Stimulated activated CD8-positive, alpha-beta memory T cell treated with anti-CD3 and anti-CD28 coated beads, Interleukin-15, amount 100 ng/mL, for 1 hour (primary cell): ENCODE data around the gene SF3B2.

ENCODE experiments used
- DNase-seq: peaks from one replicate; pipeline ENCODE4 v3.0.0-alpha.2; 2020; ENCODE audit warnings: low read depth

Gene SF3B2

DNA sequence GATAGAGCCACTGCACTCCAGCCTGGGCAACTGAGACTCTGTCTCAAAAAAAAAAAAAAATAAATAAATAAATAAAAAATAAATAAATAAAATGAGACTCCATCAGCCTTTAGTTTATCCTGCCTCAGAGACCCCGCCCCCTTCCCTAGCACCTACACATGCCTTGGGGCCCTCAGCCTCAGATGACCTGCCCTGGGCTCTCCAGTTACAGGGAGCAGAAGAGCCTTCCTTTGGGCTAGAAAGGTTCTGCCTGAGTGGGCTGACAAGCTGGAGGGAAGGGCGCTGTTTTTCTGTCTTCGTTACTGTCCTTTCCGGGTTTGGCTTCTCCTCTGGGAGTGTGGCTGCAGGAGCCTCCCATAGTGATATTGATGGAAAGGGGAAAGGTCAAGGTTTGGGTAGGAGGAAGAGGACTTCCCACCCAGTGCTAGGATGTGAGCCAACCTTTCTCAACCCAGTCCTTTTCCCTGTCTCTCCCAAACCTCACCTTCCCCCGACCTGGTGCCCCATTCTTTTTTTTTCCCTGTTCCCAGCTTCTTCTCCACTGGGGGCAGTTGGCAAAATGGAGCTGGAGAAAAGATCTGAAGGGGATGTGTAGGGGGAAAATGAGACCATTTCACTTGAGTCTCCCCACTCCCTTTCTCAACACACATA, 1.5 kb upstream of the SF3B2 start:
- DNase-seq, result no peak

DNA sequence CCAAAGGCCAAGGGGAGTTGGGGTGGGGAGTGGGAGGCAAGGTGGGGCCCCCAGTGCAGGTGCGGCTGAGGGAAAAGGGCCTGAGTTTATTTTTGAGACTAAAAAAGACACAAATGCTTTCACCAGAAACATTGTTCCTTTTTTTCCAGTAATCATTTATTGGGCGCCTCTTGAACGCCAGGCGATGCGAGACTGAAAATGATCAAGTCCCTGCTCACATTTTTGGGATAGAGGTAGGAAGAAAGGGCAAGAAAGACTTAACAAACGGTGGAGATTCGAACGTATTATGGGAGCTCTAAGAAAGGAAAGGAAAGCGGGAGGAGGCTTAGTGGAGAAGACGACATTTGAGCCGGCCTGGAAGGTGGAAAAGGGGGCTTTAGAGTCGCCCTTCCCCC, 796 bp upstream of the SF3B2 start:
- DNase-seq, result no peak

DNA sequence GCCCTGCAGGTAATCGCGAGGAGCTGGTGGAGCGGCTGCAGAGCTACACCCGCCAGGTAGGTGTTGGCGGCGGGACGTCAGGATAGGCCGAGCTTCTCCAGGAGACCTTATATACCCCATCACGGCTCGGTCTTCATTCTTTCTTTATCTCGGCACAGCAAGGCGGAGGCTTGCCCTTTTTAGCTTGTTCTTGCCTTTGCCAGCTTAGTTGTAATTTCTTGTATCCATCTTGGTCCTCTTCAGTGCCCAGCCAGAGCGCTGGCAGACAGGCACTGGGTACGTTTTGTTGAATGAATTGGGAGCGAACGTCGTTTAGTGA, 459 bp downstream of the SF3B2 start:
- no peak for DNase-seq

DNA sequence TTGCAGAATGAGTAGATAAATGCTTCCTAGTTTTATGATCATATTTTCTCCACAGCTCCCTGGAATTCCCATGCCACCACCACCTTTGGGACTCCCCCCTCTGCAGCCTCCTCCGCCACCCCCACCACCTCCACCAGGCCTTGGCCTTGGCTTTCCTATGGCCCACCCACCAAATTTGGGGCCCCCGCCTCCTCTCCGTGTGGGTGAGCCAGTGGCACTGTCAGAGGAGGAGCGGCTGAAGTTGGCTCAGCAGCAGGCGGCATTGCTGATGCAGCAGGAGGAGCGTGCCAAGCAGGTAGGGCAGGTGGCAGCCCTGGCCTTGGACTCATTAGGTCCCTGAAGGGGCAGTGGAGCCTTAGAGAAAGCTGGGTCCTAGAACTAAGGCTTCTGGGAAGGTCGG, 2.9 kb downstream of the SF3B2 start:
- no peak for DNase-seq

DNA sequence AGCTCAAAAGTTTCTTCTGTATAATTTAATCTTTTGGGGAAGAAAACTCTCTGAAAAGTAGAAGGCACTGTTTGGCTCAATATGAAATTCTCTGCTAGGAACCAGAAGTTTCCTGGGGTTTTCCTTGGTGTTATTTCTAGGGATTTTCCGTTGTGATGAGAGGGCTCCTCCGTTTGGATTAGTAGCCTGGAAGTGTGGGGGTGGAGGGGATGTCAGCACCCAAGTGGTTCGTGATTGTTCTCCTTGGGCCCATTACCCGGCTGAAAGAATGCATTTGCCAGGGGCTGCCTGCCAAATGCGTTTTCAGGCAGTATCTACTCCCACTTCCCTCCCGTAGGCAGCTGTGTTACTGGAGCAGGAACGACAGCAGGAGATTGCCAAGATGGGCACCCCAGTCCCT, 4.3 kb downstream of the SF3B2 start:
- DNase-seq, result no peak

DNA sequence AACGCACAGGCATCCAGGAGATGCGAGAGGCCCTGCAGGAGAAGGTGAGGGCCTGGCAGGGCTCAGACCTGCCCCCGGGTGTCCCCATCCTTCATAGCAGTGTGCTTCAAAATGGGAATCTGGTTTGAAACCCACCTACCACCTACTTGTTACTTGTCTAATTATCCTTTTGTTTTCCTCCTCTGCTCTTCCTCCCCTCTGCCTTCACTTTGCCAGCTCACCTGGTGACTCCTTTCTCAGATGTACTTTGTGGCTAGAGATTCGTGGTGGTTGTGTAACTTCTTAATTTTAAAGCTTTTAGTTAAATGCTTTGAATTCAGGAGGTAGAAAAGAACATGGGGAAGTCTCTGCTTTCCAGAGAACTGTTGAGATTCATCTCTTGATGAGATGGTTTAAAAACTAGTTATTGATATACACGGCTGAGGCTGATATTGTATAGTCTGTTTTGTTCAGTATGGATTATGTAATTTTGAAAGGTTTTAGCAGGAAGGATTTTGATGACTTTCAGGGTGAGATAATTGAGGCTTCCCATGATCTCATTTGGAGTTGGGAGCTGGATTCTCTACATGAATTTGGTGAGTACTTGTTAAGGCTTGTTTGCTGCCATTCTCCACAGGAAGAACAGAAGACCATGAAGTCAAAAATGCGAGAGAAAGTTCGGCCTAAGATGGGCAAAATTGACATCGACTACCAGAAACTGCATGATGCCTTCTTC, 8.0 kb downstream of the SF3B2 start:
- no peak for DNase-seq

DNA sequence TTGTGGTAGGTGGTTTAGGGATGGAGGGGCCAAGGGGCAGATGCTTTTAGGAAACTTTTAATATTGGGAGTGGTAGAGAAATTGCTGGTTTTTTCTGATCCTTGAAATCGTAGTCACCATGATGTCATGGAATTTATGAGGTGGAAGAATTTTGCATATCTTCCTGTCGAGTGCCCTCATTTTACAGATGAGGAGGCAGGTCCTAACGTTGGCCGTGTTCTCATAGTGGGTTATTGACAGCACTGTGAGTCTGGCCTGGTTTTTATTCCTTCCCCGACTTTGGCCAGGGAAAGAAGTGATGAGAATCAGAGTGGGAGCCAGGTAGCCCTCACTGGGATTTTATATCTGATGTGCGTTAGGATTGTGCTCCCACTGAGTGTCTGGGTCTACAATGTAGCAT, 9.1 kb downstream of the SF3B2 start:
- no peak for DNase-seq

DNA sequence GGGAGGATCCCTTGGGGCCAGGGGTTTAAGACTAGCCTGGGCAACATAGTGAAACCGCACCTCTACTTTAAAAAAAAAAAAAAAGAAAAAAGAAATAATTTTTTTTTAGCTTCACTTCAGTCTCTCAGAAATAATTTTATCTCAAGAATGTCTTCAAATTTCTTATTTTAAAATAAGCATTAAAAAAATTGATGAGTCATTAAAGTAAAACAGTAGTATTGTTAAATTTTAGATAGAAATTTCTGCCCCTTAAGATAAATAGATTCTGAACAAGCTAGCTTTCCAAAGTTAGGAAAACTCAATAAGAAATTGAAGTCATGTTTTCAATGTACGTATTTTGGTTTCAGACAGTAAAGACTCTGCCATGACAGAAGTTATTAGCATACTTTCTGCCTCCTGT, 10.2 kb downstream of the SF3B2 start:
- DNase-seq, result no peak

DNA sequence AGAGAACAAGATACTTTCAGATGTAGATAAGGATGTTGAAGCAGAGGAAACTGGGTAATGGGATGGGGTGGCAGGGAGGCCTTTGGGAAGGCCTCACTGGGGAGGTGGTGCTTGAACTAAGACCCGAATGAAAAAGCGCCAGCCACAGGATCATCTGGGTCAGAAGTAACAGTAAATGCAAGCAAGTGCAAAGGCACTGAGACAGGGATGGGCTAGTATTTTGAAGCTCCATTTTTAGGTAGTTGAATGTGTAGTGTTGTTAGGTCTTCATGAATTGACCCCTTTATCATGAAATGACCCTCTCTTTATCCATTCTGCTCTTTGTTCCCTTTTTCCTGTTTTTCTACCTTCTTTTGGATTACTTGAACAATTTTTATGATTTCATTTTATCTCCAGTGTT, 11.7 kb downstream of the SF3B2 start:
- DNase-seq, result no peak

DNA sequence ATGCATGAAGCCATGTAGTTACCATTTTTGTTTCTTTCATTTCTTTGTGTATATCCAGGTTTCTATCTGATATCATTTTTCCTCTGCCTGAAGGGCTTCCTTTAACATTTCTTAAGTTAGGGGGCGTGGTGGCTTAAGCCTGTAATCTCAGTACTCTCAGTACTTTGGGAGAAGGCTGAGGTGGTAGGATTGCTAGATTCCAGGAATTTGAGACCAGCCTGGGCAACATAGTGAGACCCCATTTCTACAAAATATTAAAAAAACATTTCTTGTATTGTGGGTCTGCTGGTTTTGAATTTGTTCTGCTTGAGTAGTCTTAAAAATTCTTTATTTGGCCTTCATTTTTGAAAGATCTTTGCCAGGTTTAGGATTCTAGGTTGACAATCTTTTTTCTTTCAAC, 12.4 kb downstream of the SF3B2 start:
- DNase-seq, result no peak

DNA sequence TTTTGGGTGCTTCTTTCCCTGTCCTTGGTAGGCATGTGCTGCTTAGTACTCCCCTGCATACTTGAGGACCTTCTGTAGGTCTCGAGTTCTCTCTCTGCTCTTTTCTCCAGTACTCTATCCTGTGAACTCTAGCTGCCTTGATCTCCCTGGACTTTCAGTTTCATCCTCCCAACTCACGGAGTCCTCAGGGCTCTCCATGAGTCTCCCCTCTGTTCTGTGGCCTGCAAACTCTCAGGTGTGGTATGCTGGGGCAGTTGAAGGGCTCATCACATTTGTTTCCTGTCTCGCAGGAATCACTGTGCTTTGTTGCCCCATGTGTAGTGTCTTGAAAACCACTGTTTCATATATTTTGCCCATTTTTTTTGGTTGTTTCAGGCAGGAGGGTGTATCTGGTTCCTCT, 14.6 kb downstream of the SF3B2 start:
- DNase-seq, result no peak

DNA sequence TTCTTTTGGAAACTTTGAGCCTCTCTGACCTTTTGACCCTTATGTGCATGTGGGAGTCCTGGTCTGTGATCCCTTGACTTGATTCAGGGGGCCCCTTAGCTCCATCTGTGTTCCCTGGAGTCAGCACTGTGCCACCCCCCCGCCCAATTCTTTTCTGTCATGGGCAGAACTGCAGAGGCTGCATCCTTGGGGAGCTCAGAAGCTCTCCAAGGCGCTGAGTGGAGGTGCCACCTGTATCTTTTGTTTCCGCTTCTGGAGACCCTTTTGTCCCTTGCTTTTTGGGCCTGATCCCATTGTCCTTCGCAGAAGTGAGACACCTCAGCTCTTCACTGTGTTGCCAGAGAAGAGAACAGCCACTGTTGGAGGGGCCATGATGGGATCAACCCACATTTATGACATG, 15.5 kb downstream of the SF3B2 start:
- no peak for DNase-seq

DNA sequence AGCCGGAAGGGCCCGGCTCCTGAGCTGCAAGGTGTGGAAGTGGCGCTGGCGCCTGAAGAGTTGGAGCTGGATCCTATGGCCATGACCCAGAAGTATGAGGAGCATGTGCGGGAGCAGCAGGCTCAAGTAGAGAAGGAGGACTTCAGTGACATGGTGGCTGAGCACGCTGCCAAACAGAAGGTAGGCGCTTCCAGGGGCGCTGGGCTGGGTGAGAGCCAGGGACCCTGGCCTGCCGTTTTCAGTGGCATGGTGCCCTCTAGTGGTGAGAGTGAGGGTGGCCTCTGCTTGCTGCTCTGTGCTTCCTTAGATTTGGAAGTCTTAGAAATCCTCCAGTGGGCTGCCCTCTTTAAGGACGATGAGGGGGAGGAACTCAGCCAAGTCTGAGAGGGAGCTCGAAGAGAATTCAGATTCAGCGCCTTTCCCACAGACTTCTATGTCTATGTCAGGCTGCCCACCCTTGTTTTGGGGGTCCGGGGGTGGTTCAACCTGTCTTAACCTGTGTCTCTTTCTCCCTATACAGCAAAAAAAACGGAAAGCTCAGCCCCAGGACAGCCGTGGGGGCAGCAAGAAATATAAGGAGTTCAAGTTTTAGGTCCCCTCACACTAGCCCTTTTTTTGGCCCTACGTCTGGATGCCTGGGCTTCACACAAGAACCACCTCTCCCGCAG, 16.1 kb downstream of the SF3B2 start:
- peak; percentile 65 for DNase-seq

DNA sequence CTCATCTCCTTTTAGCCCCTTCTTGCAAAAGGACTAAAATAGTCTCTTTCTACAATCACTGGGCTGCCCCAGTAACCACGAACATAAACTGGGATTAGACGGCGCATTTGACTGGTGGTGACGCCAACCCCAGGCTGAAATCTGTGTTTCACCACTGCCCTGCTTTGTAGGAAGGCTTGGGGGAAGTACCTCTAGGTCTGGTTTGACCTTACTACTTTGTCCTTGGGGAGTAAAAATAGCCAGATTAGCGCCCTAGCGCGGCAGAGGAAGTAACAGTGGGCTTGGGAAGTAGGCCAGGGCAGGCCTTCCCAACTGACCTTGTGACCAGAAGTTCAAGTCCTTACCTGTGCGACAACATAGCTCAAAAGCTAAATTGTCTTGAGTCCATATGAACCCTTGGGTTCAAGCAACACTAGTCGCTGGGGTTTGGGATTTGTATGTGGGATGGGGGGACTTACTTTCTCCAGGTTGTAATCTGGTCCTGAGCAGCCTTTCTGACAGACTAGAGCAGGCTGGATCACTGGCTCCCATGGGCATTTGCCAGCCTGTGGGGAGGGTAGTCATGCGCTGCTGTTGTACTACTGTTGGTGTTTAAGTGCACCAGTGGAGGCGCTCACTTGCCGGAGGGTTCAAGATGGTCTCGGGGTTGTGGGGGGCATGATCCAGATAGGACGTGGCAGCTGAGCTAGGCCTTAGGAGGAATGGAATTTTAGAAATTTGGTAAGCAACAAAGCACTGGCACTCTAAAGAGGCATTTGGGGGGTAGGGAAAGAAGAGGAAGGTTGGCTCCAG, 17.0 kb downstream of the SF3B2 start:
- no peak for DNase-seq

DNA sequence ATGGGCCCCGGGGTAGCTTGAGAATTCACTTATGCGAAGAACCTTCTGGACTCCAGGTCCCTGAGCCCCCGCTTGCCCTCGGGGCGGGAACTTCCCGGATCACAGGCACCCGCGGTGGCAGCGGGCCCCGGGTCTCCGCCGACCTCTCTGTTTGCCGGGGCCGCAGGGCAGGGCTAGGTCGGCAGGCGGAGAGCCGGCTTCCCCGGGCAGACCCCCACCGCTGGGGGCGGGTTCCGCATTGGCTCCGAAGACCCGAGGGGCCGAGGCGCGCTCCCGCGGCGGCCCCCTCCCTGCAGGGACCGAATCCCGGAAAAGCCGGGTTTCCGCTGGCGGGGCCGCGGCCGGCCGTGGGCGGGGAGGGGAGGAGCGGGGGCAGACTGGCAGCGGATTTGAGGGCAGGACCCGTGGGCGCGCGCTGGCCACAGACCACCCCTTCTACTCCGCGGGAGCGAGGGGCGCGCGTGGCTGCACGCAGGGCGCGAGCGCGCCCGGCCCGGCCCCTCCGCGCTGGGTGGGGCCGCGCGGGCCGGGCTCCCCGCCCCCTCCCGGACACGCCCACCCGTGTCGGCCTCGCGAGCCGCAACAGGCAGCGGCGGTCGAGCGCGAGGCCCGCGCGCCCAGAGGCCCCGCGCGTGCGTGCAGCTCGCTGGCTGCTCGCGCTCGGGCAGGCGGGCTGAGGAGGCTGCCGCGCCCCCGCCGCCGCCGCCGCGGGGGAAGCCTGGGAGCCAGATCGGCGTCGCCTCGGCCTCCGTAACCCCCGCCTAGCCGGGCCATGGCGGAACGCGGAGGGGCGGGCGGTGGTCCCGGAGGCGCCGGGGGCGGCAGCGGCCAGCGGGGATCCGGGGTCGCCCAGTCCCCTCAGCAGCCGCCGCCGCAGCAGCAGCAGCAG, 17.8 kb downstream of the SF3B2 start, which contains the start of gene PACS1:
TSS of gene PACS1 (plus strand) at position 558 of the 889 bp plus-strand sequence. CDS start at position 773, 215 bp downstream.
- peak; percentile 50 for DNase-seq

DNA sequence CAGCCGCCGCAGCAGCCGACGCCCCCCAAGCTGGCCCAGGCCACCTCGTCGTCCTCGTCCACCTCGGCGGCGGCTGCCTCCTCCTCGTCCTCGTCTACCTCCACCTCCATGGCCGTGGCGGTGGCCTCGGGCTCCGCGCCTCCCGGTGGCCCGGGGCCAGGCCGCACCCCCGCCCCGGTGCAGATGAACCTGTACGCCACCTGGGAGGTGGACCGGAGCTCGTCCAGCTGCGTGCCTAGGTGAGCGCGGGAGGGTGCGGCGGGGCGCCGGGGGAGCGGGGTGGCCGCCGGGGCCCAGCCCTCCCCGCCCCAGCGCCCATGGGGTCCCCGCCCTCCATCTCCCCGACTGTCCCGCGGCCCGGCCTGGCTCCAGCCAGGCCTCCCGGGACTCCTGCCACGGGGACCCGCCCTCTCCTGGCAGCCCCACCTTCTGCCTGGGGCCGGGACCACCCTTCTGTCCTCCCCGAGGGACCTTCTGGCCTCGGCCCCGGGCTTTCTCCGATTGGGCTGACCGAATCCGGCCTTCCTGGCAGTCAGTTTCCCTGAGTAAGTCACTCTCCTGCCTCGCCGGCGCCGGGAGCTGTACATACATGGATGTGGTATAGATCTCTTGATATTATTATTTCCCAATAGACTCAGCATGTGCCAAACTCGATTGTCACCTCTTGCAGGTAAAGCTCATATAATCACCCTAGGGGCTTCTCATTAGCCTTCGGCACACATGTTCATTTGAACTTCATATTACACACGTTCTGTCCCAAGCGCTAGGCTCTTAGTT, 18.6 kb downstream of the SF3B2 start:
- DNase-seq, result no peak

DNA sequence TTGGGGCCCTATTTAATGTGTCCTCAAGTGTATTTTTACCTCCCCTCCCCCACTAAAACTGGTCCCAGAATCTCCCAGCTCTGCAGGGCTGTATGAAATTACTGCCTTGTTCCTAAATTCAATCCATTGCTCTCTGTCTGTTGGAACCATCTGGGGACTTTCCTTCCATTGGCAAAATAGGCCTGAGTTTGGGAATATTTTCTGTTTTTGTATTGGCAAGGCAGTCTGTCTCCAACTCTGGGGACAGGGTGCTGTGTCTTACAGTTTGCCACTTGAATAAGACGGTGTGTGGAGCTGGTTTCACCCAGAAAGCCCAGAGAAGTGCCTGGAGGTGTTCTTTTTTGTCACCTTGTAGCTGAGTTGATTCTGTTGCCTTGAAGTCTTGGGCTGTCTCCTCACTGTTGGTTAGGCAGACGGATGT, 19.2 kb downstream of the SF3B2 start:
- DNase-seq, result no peak

DNA sequence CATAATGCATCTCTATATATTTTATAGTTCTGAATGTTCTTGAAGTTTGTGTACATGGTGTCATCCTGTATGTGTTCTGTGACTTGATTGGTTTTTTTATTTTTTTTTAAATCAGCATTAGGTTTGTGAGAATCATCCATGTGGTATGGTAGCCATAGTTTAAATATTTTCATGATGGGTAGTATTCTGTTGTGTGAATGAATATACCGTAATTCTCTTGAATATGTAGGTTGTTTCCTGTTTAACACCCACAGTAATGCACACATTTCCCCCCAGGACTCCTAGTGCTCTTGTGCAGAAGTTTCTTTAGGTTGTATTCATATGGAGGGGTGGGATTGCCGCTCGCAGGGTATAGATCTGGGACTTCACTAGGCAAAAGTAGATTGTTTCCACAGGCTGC, 19.9 kb downstream of the SF3B2 start:
- no peak for DNase-seq

DNA sequence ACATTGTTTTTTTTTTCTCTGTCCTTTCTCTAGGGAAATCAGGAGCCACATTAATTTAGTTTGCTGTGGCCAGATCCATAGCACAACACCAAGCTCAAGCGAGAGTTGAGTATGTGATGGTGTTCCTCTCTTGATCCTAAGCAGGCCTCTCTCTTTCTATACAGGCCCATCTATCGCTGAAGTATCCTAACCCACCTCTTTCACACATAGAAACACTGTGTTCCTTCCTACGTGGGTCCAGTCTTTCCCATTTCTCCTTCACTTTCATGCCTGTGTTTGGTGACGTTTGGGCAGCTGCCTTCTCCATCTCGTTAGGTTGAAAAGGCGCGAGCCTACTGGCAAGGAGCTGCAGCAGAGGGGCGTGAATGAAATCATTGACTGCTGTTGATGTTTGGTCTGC, 20.4 kb downstream of the SF3B2 start:
- no peak for DNase-seq

DNA sequence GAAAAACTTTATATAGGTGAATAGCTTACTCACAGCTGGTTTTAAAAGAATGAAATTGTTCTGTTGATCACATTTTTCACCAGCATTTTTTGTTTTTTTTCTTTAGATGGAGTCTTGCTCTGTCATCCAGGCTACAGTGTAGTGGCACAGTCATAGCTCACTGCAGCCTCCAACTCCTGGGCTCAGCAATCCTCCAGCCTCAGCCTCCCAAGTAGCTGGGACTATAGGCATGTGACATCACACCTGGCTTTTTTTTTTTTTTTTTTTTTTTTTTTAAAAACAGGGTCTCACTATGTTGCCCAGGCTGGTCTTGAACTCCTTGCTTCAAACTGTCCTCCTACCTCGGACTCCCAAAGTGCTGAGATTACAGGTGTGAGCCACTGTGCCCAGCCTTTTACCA, 21.5 kb downstream of the SF3B2 start:
- DNase-seq, result no peak

DNA sequence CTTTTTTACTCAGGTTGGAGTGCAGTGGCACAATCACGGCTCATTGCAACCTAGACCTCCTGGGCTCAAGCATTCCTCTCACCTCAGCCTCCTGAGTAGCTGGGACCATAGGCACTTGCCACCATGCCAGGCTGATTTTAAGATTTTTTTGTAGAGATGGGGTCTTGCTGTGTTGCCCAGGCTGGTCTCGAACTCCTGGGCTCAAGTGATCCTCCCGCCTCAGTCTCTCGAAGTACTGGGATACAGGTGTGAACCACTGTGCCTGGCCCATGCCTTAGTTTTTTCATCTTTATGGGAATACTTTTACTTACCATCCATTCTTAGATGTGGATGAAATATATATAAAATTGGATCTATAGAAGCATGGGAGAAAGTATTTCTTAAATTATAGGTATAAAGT, 23.1 kb downstream of the SF3B2 start:
- no peak for DNase-seq
